ENCODE measurements around the gene PRODH.

DNA sequence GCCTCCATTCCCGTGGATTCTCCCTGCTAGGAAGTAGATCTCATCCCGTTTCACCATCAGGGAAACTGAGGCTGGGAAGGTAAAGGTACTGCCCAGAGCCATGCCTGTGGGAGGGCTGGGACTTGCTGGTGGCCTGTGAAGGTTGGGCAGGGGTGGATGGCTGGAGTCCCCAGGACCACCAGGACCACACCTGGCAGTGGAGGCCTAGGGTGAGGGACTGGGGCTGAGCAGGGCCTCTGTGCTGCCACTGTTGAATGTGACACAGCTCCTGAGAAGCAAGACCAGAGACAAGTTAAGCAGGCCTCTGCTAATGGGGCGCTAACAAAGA, 26.2 kb upstream of the PRODH start:
- TF ChIP-seq EZH2 (IDR thresholded peaks at IDR 0.05; ENCODE audit: low read depth, unreplicated experiment) (no peak), POLR2AphosphoS5 (IDR thresholded peaks at IDR 0.05; ENCODE audit: low read depth) (no peak), EZH2phosphoT487 (IDR thresholded peaks at IDR 0.05; ENCODE audit: unreplicated experiment) (no peak), ZNF114 (CRISPR knock-in tag; IDR thresholded peaks at IDR 0.05) (no peak), CREB1 (CRISPR knock-in tag; IDR thresholded peaks at IDR 0.05; ENCODE audit: low read depth) (no peak)
- TF ChIP-seq, protein P1, sequence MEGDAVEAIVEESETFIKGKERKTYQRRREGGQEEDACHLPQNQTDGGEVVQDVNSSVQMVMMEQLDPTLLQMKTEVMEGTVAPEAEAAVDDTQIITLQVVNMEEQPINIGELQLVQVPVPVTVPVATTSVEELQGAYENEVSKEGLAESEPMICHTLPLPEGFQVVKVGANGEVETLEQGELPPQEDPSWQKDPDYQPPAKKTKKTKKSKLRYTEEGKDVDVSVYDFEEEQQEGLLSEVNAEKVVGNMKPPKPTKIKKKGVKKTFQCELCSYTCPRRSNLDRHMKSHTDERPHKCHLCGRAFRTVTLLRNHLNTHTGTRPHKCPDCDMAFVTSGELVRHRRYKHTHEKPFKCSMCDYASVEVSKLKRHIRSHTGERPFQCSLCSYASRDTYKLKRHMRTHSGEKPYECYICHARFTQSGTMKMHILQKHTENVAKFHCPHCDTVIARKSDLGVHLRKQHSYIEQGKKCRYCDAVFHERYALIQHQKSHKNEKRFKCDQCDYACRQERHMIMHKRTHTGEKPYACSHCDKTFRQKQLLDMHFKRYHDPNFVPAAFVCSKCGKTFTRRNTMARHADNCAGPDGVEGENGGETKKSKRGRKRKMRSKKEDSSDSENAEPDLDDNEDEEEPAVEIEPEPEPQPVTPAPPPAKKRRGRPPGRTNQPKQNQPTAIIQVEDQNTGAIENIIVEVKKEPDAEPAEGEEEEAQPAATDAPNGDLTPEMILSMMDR (conservative IDR thresholded peaks at IDR 0.05; ENCODE audit: low read depth in 2 of 2), result no peak
- TF ChIP-seq, protein P2, sequence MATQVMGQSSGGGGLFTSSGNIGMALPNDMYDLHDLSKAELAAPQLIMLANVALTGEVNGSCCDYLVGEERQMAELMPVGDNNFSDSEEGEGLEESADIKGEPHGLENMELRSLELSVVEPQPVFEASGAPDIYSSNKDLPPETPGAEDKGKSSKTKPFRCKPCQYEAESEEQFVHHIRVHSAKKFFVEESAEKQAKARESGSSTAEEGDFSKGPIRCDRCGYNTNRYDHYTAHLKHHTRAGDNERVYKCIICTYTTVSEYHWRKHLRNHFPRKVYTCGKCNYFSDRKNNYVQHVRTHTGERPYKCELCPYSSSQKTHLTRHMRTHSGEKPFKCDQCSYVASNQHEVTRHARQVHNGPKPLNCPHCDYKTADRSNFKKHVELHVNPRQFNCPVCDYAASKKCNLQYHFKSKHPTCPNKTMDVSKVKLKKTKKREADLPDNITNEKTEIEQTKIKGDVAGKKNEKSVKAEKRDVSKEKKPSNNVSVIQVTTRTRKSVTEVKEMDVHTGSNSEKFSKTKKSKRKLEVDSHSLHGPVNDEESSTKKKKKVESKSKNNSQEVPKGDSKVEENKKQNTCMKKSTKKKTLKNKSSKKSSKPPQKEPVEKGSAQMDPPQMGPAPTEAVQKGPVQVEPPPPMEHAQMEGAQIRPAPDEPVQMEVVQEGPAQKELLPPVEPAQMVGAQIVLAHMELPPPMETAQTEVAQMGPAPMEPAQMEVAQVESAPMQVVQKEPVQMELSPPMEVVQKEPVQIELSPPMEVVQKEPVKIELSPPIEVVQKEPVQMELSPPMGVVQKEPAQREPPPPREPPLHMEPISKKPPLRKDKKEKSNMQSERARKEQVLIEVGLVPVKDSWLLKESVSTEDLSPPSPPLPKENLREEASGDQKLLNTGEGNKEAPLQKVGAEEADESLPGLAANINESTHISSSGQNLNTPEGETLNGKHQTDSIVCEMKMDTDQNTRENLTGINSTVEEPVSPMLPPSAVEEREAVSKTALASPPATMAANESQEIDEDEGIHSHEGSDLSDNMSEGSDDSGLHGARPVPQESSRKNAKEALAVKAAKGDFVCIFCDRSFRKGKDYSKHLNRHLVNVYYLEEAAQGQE (IDR thresholded peaks at IDR 0.05; ENCODE audit: unreplicated experiment), result no peak
- TF ChIP-seq, protein P3, sequence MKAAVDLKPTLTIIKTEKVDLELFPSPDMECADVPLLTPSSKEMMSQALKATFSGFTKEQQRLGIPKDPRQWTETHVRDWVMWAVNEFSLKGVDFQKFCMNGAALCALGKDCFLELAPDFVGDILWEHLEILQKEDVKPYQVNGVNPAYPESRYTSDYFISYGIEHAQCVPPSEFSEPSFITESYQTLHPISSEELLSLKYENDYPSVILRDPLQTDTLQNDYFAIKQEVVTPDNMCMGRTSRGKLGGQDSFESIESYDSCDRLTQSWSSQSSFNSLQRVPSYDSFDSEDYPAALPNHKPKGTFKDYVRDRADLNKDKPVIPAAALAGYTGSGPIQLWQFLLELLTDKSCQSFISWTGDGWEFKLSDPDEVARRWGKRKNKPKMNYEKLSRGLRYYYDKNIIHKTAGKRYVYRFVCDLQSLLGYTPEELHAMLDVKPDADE (IDR thresholded peaks at IDR 0.05), result no peak

Data from GM23338 (cell line).